ENCODE results near the gene APOBEC3H.

Gene APOBEC3H

GRCh38 chr22:39089928-39090327, 7.1 kb upstream of the APOBEC3H start:
- Histone ChIP-seq H3K79me2 (ENCODE audit: control insufficient read depth, insufficient read depth, low read length) (no peaks in the 10 kb centered on the region), H4K5ac (ENCODE audit: low read length) (no peak overlapping the region), H2BK5ac (ENCODE audit: low read length) (no peak overlapping the region), H3K79me1 (ENCODE audit: low read length) (no peaks in the 10 kb centered on the region), H3K4me2 (ENCODE audit: low read length) (no peak overlapping the region), H3K23ac (ENCODE audit: low read length) (no peak overlapping the region), H3K4me3 (ENCODE audit: low read length) (no peak overlapping the region), H2BK120ac (ENCODE audit: low read depth, low read length) (no peak overlapping the region), H3K27me3 (ENCODE audit: insufficient read depth, low read length, poor library complexity) (no peaks in the 10 kb centered on the region), H3K4me1 (ENCODE audit: control insufficient read depth, low read depth, low read length) (no peaks in the 10 kb centered on the region), H3K9ac (ENCODE audit: low read length) (no peak overlapping the region), H4K8ac (ENCODE audit: low read depth, low read length) (no peak overlapping the region), H2AK5ac (ENCODE audit: low read length) (no peak overlapping the region), H3K36me3 (ENCODE audit: control insufficient read depth, insufficient read depth, low read length) (no peaks in the 10 kb centered on the region), H3K56ac (ENCODE audit: low read length) (no peak overlapping the region), H2BK15ac (replicated peaks; ENCODE audit: low read depth) (no peak overlapping the region), H3K18ac (ENCODE audit: low read length) (no peak overlapping the region), H3K4ac (ENCODE audit: low read depth, low read length) (no peak overlapping the region), H3K27ac (ENCODE audit: low read depth, low read length) (no peak overlapping the region)
- no CpG with 5 or more reads among the region's 6 CpGs for WGBS (ENCODE audit: extremely low coverage, insufficient coverage, low lambda C conversion rate)
- no peak for DNase-seq

GRCh38 chr22:39090426-39091064, 6.5 kb upstream of the APOBEC3H start:
- Histone ChIP-seq H2BK120ac (ENCODE audit: low read depth, low read length) (no peak overlapping the region), H2AK5ac (ENCODE audit: low read length) (peak overlapping the region; percentile 65), H3K36me3 (ENCODE audit: control insufficient read depth, insufficient read depth, low read length) (no peaks in the 10 kb centered on the region), H4K8ac (ENCODE audit: low read depth, low read length) (no peak overlapping the region), H3K79me1 (ENCODE audit: low read length) (no peaks in the 10 kb centered on the region), H3K79me2 (ENCODE audit: control insufficient read depth, insufficient read depth, low read length) (no peaks in the 10 kb centered on the region), H2BK5ac (ENCODE audit: low read length) (no peak overlapping the region), H4K5ac (ENCODE audit: low read length) (no peak overlapping the region), H3K4me3 (ENCODE audit: low read length) (no peak overlapping the region), H3K23ac (ENCODE audit: low read length) (no peak overlapping the region), H3K4me1 (ENCODE audit: control insufficient read depth, low read depth, low read length) (peaks cover 2% of the 10 kb centered on the region), H3K56ac (ENCODE audit: low read length) (no peak overlapping the region), H3K27me3 (ENCODE audit: insufficient read depth, low read length, poor library complexity) (no peaks in the 10 kb centered on the region), H2BK15ac (replicated peaks; ENCODE audit: low read depth) (no peak overlapping the region), H3K9ac (ENCODE audit: low read length) (no peak overlapping the region), H3K4ac (ENCODE audit: low read depth, low read length) (no peak overlapping the region), H3K4me2 (ENCODE audit: low read length) (no peak overlapping the region), H3K27ac (ENCODE audit: low read depth, low read length) (no peak overlapping the region), H3K18ac (ENCODE audit: low read length) (no peak overlapping the region)
- DNase-seq = no peak
- WGBS (ENCODE audit: extremely low coverage, insufficient coverage, low lambda C conversion rate) = no CpG with 5 or more reads among the region's 15 CpGs

- whole genome bisulfite sequencing (ENCODE audit: extremely low coverage, insufficient coverage, low lambda C conversion rate) = no CpG with 5 or more reads among the region's 23 CpGs
- Histone ChIP-seq H3K9ac (ENCODE audit: low read length) (no peak overlapping the region), H4K8ac (ENCODE audit: low read depth, low read length) (no peak overlapping the region), H4K5ac (ENCODE audit: low read length) (no peak overlapping the region), H2BK15ac (replicated peaks; ENCODE audit: low read depth) (no peak overlapping the region), H3K27me3 (ENCODE audit: insufficient read depth, low read length, poor library complexity) (no peaks in the 10 kb centered on the region), H3K79me1 (ENCODE audit: low read length) (no peaks in the 10 kb centered on the region), H3K36me3 (ENCODE audit: control insufficient read depth, insufficient read depth, low read length) (no peaks in the 10 kb centered on the region), H3K23ac (ENCODE audit: low read length) (no peak overlapping the region), H3K27ac (ENCODE audit: low read depth, low read length) (no peak overlapping the region), H3K4me1 (ENCODE audit: control insufficient read depth, low read depth, low read length) (peaks cover 2% of the 10 kb centered on the region), H3K79me2 (ENCODE audit: control insufficient read depth, insufficient read depth, low read length) (no peaks in the 10 kb centered on the region), H2BK5ac (ENCODE audit: low read length) (no peak overlapping the region), H3K4me2 (ENCODE audit: low read length) (no peak overlapping the region), H3K18ac (ENCODE audit: low read length) (no peak overlapping the region), H3K56ac (ENCODE audit: low read length) (peak overlapping the region; percentile 39), H2BK120ac (ENCODE audit: low read depth, low read length) (no peak overlapping the region), H2AK5ac (ENCODE audit: low read length) (no peak overlapping the region), H3K4ac (ENCODE audit: low read depth, low read length) (no peak overlapping the region), H3K4me3 (ENCODE audit: low read length) (no peak overlapping the region)
- no peak for DNase-seq
These were observed 5.6 kb upstream of the APOBEC3H start for GRCh38 chr22:39091126-39092081.

GRCh38 chr22:39092111-39092862, 4.8 kb upstream of the APOBEC3H start:
- Histone ChIP-seq H3K4me1 (ENCODE audit: control insufficient read depth, low read depth, low read length) (peaks cover 2% of the 10 kb centered on the region), H2BK5ac (ENCODE audit: low read length) (no peak overlapping the region), H2BK120ac (ENCODE audit: low read depth, low read length) (no peak overlapping the region), H3K9ac (ENCODE audit: low read length) (no peak overlapping the region), H3K27ac (ENCODE audit: low read depth, low read length) (no peak overlapping the region), H4K8ac (ENCODE audit: low read depth, low read length) (no peak overlapping the region), H3K79me1 (ENCODE audit: low read length) (no peaks in the 10 kb centered on the region), H3K27me3 (ENCODE audit: insufficient read depth, low read length, poor library complexity) (no peaks in the 10 kb centered on the region), H3K18ac (ENCODE audit: low read length) (no peak overlapping the region), H3K4me3 (ENCODE audit: low read length) (no peak overlapping the region), H3K4me2 (ENCODE audit: low read length) (no peak overlapping the region), H3K56ac (ENCODE audit: low read length) (peak overlapping the region; percentile 42), H3K36me3 (ENCODE audit: control insufficient read depth, insufficient read depth, low read length) (no peaks in the 10 kb centered on the region), H2AK5ac (ENCODE audit: low read length) (no peak overlapping the region), H3K23ac (ENCODE audit: low read length) (no peak overlapping the region), H3K4ac (ENCODE audit: low read depth, low read length) (no peak overlapping the region), H3K79me2 (ENCODE audit: control insufficient read depth, insufficient read depth, low read length) (no peaks in the 10 kb centered on the region), H2BK15ac (replicated peaks; ENCODE audit: low read depth) (no peak overlapping the region), H4K5ac (ENCODE audit: low read length) (no peak overlapping the region)
- WGBS (ENCODE audit: extremely low coverage, insufficient coverage, low lambda C conversion rate) = 100% methylated on average over 1 of the region's 8 CpGs
- DNase-seq = no peak

GRCh38 chr22:39094717-39095389, 2.2 kb upstream of the APOBEC3H start:
- Histone ChIP-seq H3K18ac (ENCODE audit: low read length) (no peak overlapping the region), H3K56ac (ENCODE audit: low read length) (no peak overlapping the region), H3K79me2 (ENCODE audit: control insufficient read depth, insufficient read depth, low read length) (no peaks in the 10 kb centered on the region), H3K36me3 (ENCODE audit: control insufficient read depth, insufficient read depth, low read length) (no peaks in the 10 kb centered on the region), H4K5ac (ENCODE audit: low read length) (no peak overlapping the region), H2BK15ac (replicated peaks; ENCODE audit: low read depth) (no peak overlapping the region), H3K9ac (ENCODE audit: low read length) (no peak overlapping the region), H3K27ac (ENCODE audit: low read depth, low read length) (no peak overlapping the region), H2BK120ac (ENCODE audit: low read depth, low read length) (no peak overlapping the region), H3K4me1 (ENCODE audit: control insufficient read depth, low read depth, low read length) (peaks cover 5% of the 10 kb centered on the region), H3K4ac (ENCODE audit: low read depth, low read length) (no peak overlapping the region), H4K8ac (ENCODE audit: low read depth, low read length) (no peak overlapping the region), H3K4me3 (ENCODE audit: low read length) (no peak overlapping the region), H2AK5ac (ENCODE audit: low read length) (no peak overlapping the region), H3K27me3 (ENCODE audit: insufficient read depth, low read length, poor library complexity) (no peaks in the 10 kb centered on the region), H3K23ac (ENCODE audit: low read length) (no peak overlapping the region), H2BK5ac (ENCODE audit: low read length) (no peak overlapping the region), H3K79me1 (ENCODE audit: low read length) (no peaks in the 10 kb centered on the region), H3K4me2 (ENCODE audit: low read length) (no peak overlapping the region)
- peak; percentile 64 for DNase-seq
- no CpG with 5 or more reads among the region's 14 CpGs for WGBS (ENCODE audit: extremely low coverage, insufficient coverage, low lambda C conversion rate)

Data from mesendoderm (in vitro differentiated cells).